HepG2 (cell line): ENCODE data around the gene SGSH.

Source experiments
- CHCHD3 ChIP-seq: sonication (generic); formaldehyde crosslinking; IDR thresholded peaks from 2 replicates; pipeline ENCODE4 v1.8.0; 2022; ENCODE audit warnings: mild to moderate bottlenecking, missing genetic modification reagents, moderate library complexity
- PRDM15 ChIP-seq: sonication (generic); formaldehyde crosslinking; IDR thresholded peaks from 2 replicates; pipeline ENCODE4 v1.4.0; 2020; ENCODE audit warnings: missing genetic modification reagents
- REL ChIP-seq: sonication (generic); formaldehyde crosslinking; conservative IDR thresholded peaks from 2 replicates; pipeline ENCODE4 v1.8.0; 2022; ENCODE audit warnings: mild to moderate bottlenecking, missing genetic modification reagents, moderate library complexity
- SIX1 ChIP-seq: sonication (generic); formaldehyde crosslinking; IDR thresholded peaks from 2 replicates; pipeline ENCODE4 v1.4.0; 2020; ENCODE audit warnings: missing genetic modification reagents, borderline replicate concordance

DNA sequence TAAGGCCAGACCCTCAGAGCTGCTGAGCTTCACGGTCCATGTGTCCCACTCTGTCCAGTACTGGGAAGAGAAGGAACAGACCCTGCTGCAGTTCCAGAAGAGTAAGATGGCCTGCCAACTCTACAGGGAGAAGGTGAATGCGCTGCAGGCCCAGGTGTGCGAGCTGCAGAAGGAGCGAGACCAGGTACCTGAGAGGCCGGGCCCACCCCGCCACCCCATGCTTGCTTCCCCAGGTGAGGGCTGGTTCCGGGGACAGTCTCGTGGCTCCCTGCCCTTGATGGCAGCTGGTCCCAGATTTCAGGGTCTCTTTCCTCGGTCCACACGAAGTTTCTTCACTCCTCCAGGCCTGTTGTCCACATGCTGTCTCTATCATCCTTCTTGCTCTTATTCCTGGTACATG is 29.4 kb downstream of the SGSH start:
- no peak for TF ChIP-seq PRDM15 (CRISPR knock-in tag)
- TF ChIP-seq CHCHD3 (CRISPR knock-in tag) = no peak
- no peak for TF ChIP-seq REL (CRISPR knock-in tag)
- TF ChIP-seq SIX1 (CRISPR knock-in tag) = no peak
